SW480 (cell line): ENCODE data around the gene XXYLT1.
"Not testable (repeated sequence)": the region's sequence is repeated elsewhere in the genome, so short reads cannot be mapped to it uniquely, and the experiment has no call there.

Experiments used
- DNase-seq: peaks from one replicate; pipeline ENCODE4 v3.0.0-alpha.2; 2016; ENCODE audit warnings: low spot score

Gene XXYLT1

DNA sequence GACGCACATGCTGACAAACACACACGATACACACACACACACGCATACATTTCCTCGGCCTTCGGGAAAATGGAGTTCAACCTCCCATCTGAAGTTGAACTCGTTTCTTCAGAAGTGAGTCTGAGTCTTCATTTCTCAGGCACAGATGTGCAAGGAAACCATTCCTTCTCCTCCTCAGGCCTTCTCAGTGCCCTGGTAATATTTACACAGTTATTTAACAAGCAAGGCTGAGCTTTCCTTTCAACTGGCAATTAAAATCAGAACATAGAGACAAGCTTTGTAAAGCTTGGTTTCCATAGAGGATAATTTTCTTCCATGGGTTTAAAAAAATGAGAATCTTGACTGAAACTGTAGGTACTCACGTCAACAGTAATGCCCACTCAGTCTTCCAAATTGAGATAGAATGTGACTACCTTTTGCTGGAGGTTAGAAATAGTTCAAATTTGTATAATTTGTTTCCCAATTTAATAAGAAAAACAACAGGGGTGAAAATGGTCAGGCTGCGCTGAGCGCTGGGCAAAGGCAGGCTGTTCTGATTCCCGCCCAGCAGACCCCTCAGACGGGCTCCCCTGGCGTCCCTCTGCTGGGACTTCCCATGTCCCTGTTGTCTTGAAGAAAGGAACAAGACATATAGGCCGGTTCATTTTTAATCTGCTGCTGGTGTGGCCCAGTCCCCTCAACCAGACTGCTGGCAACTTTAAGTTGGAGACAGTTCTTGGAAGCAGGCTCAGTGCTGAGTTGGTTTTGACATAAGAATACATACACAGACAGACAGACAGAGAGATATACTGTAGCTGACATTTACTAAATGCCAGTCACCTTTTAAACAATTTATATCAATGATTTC is 174.3 kb downstream of the XXYLT1 start:
- no peak for DNase-seq

DNA sequence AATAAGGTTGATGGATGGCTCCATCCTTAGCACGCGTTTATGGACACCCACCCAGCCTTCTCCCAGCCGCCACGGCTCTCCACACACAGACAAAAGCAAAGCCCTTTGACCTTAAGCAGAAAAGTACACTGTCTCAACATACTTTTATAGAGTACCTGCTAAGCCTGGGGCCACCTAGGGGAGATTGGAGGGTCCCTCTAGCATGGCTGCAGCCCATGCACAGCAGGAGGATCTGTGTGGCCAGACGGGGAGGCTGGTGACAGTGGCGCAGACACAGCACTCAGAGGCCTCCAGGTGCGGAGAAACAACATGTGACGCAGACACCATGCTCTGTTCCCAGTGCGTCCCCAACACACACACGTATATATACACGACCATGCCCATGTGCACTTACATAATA is 174.9 kb downstream of the XXYLT1 start:
- DNase-seq, result no peak

DNA sequence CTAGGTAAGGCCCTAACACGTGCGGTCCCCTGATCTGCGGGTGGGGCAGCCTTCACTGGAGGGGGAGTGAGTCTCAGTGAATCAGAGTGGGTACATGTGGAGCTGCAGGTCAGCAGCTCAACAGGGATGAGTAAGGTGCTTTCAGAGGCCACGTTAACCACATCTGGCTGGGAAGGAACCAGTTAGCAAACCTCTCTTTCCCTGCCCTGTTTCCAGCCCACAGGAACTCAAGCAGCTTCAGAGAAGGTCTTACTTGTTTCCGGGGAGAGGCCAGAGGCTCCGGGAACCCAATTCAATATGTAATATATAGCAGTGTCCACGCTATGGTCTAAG is 175.3 kb downstream of the XXYLT1 start:
- peak; percentile 95 for DNase-seq

DNA sequence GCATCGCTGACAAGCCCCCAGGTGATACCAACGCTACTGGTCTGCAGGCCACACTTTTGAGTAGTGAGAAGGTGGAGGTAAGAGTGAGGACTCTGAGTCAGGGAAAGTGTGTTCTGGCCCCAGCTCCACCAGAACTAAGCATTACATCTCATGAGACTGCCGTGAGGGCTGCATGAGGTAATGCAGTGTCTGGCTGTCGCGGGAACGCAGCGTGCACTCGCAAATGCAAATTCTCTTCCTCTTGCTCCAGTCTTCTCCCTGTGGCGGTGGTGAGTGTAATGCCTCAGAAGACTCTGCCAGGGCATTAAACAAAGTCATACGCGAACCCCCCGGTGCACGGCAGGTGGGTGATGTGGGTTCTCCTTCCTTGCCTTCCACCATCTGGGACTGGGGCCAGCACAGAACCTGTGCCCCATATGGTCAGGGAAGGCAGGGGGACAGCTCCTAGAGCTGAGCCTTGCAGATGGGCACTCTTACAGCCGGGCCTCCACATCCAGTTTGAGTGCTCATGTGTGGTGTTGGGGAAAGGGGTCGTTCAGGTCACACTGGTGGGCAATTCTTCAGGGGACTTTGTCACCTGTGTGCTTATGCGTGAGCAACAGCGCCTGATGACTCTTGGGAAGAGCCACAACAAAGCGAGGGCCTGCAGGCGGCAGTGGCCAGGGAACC is 175.8 kb downstream of the XXYLT1 start:
- peak; percentile 43 for DNase-seq

DNA sequence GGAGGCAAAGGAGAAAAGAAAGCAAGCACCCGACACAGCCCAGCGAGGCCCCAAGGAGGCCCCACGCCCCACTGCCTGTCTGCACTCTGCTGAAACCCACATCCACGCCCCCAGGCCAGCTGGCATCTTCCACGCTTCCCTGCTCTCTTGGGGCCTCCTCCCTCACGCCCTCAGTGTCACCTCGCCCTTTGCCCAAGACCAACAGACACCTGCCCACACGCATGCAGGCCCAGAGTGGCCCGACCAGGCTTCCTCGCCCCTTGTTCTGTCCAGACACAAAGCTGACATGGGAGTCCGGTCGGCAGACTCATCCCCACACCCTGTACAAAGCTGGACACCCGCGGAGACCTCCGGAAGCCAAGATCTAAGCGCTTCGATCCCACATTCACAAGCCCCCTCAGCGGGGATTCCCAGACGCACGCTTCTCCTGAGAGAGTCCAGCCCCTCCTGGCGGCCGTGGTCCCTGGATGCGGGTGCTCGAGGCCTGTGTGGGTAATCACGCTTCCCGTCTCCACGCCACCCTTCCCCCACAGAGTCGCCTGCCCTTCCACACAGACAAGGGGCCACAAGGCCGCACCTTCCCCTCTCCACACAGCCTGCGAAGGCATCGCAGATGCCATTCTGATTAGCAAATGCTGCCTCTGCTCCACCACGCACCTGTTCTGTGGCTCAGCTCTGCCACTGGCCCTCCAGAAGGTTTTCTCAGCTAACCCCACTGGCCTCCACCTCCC is 176.6 kb downstream of the XXYLT1 start:
- peak; percentile 76 for DNase-seq

DNA sequence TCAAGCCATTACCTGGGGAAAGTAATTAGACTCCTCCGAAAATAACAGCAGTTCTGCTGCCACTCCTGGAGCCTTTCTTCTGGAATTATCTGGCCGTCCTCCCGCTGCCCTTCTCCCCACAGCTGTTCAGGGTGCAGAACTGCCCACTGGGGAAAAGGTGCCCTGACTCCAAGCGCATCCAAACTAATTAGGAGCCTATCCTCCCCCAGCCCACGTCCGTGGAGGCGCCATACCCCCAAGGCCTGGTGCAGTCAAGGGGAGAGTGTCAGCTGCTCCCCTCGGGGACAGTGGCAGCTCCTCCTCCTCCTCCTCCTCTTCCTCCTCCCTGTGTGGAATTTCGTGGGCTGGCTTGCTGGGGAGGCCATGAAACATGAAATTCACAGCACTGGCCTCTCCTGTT is 177.2 kb downstream of the XXYLT1 start:
- DNase-seq, result no peak

DNA sequence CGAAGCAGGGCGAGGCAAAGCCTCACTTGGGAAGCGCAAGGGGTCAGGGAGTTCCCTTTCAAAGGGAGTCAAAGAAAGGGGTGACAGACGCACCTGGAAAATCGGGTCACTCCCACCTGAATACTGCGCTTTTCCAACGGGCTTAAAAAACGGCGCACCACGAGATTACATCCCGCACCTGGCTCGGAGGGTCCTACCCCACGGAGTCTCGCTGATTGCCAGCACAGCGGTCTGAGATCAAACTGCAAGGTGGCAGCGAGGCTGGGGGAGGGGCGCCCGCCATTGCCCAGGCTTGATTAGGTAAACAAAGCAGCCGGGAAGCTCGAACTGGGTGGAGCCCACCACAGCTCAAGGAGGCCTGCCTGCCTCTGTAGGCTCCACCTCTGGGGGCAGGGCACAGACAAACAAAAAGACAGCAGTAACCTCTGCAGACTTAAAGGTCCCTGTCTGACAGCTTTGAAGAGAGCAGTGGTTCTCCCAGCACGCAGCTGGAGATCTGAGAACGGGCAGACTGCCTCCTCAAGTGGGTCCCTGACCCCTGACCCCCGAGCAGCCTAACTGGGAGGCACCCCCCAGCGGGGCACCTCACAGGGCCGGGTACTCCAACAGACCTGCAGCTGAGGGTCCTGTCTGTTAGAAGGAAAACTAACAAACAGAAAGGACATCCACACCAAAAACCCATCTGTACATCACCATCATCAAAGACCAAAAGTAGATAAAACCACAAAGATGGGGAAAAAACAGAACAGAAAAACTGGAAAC is 182.9 kb downstream of the XXYLT1 start:
- not testable (repeated sequence) for DNase-seq

DNA sequence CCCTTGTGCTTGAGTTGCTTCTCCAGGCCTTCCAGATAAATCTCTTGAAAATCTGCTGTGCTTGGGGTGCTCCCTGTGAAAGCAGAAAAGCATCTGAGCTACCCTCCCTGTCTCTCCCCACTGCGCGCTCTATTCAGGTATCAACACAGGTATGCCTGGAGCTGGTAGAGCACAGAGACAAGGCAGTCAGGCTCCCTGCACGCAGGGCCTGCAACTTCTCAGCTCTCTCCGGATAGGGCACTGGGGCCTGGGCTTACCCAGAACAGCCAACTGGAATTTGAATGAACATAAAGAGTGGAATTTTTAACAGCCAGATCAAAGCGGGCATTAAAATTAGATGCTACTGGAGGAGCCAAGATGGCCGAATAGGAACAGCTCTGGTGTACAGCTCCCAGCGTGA is 183.6 kb downstream of the XXYLT1 start:
- DNase-seq, result peak; percentile 44

DNA sequence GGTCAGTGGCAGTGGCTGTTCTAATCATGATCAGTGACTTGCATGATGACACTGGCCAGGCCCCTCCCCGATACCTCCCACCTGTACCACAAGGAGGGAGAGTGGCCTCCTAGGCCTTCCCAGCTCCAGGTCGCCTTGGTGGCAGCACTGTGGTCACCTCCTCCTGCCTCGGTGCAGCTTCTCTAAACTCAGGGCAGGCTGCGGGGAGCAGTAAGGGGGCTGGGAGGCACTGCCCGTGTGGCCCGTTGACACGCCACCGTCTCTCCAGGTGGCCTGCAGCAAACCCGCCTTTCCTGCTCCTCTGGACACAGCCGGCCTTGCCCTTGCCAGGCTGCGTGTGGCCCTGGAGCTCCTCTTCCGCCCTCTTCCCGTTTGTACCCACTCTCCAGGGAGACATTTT is 184.1 kb downstream of the XXYLT1 start:
- no peak for DNase-seq

DNA sequence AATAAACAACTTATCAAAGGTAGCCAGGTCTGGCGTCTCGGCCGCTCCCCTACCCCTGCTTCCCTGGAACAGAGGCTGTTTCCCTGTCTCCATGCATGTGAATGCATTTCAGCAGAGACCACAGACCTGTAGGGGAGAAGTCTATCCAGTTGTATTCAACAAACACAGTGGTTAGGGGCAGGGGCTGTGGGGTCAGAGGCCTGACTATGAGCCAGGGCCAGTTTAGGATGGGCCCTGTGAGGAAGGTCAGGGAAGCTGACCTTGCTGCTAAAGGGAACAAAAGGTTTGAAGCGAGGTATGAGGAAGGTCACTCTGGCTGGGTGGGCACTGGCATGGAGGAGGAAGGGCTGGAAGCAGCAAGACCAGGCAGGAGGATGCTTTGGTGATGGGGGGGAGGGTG is 184.6 kb downstream of the XXYLT1 start:
- DNase-seq, result no peak

DNA sequence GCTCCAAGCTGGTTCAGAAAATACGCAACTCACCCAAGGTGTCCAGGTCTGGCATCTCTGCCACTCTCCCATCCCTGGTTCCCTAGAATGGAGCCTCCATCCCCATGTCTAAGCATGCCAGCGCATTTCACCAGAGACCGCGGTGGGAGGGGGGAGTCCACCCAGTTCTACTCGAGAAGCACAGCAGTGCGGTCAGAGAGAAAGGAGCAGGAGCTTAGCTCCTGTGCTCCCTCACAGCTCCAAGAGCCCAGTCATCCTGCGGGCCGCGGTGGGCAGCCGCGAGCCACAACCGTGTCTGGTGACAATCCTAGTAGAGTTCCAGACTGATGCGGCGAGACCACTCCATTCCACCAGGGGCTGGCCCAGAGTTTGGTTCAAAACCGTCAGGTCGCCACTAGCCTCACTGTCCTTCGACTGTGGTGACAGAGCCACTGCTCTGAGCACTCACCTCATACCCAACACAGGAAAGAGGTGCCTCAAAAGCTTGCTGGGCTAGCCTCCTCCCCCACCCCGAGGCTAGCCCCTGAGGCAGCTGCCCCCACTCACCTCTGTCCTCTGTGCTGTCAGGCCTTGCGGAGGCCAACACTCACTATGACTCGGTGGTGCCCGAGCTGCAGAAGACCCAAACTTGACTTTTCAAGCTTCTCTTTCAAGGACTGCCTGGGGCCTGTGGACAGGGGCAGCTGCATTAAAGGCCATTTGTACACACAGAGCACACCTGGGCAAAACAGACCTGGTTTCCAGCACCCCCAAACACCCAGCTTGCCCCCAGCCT is 185.4 kb downstream of the XXYLT1 start:
- DNase-seq, result no peak

DNA sequence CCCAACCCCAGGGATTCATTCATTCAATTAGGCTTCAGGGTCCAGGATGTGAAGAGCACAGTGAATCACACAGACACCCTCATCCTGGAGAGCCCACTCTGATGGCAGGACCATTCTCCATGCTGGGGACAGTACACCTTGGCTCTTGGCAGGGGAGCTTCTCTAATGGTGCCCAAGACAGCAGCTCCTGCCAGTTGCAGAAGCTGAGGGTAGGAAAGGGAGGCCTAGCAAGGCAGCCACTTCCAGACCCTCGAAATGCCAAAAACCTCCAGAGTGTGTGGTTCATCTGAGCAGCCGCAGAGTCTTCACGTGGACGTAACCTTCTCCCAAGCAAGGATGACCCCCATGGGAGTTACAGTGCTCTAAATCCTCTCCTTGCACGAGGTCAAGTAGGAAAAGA is 186.2 kb downstream of the XXYLT1 start:
- DNase-seq, result no peak

DNA sequence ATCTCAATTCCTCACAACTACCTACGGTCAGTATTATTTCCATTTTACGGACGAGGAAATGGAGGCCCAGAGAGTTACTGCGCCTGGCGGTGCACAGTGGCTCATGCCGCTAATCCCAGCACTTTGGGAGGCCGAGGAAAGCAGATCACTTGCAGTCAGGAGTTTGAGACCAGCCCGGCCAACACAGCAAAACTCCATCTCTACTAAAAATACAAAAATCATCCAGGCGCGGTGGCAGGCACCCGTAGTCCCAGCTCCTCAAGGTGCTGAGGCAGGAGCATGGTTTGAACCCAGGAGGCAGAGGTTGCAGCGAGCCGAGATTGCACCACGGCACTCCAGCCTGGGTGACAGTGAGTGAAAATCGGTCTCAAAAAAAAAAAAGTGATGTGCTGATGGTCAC is 187.3 kb downstream of the XXYLT1 start:
- DNase-seq, result no peak

DNA sequence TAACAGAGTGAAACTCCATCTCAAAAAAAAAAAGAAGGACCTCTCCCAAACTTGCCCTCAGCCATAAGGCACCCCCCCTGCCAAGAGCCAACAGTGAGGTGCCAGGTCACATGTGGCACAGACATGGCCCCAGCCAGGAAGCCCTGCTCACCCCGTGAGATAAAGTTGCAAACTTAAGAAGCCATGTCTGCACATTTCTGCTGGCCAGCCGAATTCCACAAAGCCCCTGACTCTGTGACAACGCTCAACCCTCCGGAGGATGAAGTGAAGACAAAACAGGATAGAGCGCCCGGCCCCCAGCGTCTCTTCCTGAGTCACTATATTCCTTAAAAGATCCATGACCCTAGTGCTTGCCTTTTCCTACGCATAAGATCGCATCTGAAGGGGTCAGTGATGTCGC is 188.1 kb downstream of the XXYLT1 start:
- no peak for DNase-seq

DNA sequence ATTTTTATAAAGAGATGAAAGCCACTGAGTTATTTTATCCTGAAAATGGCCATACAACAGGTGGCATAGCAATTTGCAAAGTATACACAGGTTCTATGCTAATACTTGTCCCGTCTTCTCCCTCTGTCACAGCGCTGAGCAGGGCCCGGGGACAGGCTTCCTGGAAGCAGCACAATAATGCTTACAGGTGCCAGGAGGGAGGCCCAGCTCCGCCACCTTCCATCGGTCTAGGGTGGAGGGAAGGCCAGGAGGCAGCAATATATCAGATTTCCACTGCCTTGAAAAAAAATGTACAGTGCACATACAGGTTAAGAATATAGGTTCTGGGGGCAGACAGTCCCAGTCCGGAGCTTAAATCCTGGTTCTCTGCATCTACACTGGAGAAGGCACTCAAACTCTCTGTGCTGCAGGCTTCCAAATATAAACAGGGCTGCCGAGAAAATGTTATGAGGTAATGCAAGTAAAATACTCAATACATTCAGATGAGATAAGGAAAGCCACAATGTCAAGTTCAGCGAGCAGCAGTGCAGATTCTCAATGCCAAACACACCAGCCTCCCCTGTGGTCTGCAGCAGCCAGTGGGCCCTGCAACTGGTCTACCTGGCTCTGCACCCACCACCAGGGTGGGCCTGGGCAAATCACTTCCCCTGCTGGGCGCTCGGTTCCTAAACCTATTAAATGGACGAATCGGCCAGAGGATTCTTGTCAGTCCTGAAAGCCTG is 189.6 kb downstream of the XXYLT1 start:
- peak; percentile 19 for DNase-seq

DNA sequence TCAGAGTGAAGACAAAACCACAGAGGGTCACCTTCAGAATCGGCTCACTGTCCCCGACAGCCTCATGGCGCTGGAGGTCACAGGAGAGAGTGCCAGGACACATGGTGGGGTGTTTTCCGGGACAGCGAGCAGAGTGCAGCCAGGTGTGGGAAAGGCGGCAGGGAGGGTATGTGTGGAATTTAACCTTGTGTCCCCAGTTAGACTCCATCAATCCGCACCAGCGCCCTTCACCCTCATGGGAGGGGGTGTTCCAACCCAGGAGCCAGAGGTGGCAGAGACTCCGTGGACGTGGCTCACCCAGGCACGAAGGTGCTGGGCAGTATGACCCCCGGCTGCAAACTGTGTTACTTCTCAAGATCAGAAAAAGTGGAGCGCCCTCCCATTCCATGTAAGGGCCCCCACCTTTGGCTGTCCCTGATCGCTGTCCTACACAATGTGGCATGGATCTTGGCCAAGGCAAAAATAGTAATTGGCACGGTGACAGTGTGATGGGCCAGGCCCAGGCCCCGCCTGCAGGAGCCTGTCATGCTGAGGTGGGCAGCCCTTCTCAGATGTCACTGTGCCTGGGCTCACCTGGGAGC is 190.3 kb downstream of the XXYLT1 start:
- peak; percentile 78 for DNase-seq

DNA sequence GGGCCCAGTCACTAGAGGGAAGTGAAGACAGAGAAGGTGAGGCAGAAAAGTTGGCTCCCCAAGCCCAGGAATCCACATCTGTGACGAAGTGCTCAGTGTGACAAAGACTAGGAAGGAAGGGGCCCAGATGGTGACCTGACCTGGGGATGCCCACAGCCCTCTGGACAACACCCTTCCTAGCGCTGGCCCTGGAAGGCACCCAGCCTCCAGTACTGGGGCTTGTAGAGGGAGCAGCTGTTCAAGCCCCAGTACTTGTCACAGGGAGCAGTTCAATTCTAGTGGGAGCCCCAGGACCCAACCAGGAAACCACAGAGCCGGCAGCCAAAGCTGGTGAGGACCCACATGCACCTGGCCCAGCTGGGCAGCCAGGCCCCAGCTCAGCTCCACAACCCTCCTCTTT is 190.8 kb downstream of the XXYLT1 start:
- peak; percentile 46 for DNase-seq

DNA sequence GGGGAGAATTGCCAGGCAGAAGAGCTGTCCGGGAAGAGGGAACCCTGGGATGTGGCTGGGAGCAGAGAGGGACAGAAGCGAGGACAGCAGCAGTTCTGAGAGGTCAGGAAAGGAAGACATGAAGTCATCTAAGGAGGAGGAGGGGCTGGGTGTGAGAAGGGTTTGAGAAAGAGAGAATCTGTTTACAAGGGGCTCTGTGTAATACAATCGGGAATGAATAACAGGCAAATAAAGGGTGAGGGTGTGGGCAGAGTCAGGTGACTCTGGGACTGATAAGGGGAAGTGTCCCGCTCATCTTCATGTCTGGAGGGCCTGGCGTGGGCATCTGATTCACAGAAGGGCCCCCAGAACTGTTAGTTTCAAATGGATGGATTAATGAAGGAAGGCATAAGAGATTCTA is 191.3 kb downstream of the XXYLT1 start:
- peak; percentile 16 for DNase-seq

DNA sequence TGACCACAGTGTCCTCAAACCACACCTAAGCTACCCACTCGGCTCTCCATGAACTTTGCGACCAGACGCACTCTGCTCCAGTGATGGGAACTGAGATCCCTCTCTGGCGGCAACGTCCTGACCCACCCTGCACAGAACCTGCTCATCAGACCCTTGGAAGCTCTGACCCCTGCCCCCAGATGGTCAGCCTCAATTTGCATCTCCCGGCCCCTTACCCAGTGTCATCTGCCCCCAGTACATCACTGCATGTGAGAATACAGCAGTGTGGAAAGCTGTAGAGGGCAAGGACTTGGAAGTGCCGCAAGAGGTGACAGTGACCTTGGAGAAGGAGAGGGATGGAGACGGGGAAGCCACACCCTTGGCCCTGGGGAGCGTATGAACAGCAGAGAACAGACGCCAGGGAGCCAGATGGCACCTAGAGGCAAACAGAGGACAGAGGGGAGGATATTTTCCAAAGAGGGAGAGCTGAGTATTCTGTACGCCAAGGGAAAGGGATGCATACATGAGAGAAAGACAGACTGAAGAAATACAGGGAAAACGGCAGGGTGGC is 192.0 kb downstream of the XXYLT1 start:
- no peak for DNase-seq
